ENCODE data around the gene ZNF207.
"Not testable (repeated sequence)": the region's sequence is repeated elsewhere in the genome, so short reads cannot be mapped to it uniquely, and the experiment has no call there.

DNA sequence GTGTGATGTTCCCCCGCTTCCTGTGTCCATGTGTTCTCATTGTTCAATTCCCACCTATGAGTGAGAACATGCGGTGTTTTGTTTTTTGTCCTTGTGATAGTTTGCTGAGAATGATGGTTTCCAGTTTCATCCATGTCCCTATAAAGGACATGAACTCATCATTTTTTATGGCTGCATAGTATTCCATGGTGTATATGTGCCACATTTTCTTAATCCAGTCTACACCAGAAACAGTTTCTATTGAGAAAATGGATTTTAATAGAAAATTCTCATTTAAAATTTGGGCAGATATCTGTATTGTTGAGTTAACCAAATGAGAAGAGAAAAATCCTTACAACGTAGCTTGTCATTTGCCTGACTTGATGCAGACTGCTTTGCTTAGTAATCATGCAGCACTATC, 60.1 kb downstream of the ZNF207 start:
- TF ChIP-seq, protein P1, sequence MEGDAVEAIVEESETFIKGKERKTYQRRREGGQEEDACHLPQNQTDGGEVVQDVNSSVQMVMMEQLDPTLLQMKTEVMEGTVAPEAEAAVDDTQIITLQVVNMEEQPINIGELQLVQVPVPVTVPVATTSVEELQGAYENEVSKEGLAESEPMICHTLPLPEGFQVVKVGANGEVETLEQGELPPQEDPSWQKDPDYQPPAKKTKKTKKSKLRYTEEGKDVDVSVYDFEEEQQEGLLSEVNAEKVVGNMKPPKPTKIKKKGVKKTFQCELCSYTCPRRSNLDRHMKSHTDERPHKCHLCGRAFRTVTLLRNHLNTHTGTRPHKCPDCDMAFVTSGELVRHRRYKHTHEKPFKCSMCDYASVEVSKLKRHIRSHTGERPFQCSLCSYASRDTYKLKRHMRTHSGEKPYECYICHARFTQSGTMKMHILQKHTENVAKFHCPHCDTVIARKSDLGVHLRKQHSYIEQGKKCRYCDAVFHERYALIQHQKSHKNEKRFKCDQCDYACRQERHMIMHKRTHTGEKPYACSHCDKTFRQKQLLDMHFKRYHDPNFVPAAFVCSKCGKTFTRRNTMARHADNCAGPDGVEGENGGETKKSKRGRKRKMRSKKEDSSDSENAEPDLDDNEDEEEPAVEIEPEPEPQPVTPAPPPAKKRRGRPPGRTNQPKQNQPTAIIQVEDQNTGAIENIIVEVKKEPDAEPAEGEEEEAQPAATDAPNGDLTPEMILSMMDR (IDR thresholded peaks at IDR 0.05): not testable (repeated sequence)
- not testable (repeated sequence) for TF ChIP-seq EZH2 (IDR thresholded peaks at IDR 0.05; ENCODE audit: borderline replicate concordance, insufficient read depth, low read depth, low read length, poor library complexity, severe bottlenecking)

Measured in B cell (primary cell).